ENCODE measurements around the gene OGFOD2.

The OGFOD2 gene

DNA sequence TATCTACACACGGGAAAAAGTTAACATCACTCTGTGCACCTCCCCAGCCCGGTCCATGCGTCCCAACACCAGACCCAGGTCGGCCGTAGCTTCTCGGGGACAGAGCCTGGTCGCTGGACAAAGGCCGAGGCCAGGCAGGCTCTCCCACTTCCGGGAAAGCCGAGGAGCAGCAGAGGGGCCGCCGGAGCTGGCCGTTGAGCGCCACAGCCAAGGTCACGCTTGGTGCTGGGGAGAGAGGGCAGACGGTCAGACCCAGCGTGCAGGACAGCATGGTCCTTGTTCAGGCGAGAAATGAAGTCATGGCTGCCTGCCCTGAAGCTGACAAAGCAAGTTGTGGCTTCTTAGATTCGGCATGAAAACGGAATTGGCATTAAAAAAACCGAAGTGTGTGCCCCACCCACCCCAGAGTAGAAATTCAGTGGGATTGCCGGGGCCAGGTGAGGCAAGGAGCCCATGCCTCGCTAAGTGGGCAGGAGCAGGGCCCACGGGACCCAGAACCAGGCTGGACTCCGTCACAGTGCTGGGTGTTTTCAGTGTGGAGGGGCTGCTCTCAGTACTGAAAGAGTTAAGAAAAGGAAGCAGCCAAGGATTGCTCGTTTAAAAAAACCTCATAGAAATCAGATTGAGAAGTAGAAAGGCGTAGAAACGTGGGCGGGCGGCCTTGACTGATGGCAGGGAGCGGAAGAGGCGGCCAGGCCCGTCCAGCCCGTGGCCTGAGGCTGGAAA is 9.7 kb downstream of the OGFOD2 start:
- no peak for DNase-seq
- in situ Hi-C loops (cut with HindIII; ENCODE audit: low pct_ligation_motif_present, low pct_unique_long_range_greater_than_20kb, low sequenced_read_pairs): no loop called here

DNA sequence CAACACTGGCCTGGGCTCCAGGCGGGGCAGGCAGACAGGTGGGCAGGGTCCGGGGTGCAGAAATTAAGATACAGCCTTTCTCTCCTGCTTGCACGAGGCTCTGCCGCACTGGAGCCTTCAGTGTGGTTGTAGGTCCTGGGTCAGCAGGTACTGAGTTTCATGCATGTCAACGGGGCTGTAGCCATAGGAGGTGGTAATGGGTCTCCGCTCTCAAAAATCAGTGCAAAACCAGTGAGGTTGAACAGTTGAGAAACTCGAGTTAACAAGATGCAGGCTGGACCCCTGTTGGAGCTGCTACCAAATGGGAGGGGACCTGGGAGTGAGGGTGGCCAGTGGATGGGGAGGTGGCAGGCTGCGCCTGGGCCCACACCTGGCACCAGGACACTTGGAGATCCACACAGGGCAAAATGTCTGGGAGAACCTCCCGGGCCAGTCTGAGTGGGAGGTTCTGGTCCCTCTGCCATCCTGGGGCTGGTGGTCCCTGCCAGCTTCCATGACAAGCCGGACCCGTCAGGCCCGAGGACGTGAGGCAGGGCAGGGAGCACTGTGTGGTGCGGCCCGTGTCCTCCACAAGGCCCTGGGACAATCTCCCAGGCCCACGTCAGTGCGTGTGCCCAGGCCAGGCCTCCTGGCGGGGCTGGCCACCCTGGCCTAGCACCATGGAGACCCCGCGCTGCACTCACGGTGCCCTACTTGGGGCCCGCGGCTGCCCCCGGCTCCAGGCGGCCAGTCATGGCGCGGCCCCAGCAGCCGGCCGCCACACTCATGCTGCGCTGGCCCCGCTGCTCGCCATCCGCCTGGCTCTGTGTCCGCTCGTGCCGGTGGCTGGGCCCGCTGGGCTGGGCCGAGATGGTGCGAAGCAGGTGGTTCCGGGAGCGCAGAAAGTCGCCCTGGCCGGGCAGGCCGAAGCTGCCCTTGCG is 10.6 kb downstream of the OGFOD2 start:
- in situ Hi-C loops (cut with HindIII; ENCODE audit: low pct_ligation_motif_present, low pct_unique_long_range_greater_than_20kb, low sequenced_read_pairs): no loop called here
- no peak for DNase-seq

GRCh38 chr12:122986258-122986871 is 11.3 kb downstream of the OGFOD2 start:
- DNase-seq: no peak
- in situ Hi-C loops (cut with HindIII; ENCODE audit: low pct_ligation_motif_present, low pct_unique_long_range_greater_than_20kb, low sequenced_read_pairs): no loop called here

GRCh38 chr12:122987086-122987951 is 12.3 kb downstream of the OGFOD2 start:
- no peak for DNase-seq
- in situ Hi-C loops (cut with HindIII; ENCODE audit: low pct_ligation_motif_present, low pct_unique_long_range_greater_than_20kb, low sequenced_read_pairs): no loop called here

DNA sequence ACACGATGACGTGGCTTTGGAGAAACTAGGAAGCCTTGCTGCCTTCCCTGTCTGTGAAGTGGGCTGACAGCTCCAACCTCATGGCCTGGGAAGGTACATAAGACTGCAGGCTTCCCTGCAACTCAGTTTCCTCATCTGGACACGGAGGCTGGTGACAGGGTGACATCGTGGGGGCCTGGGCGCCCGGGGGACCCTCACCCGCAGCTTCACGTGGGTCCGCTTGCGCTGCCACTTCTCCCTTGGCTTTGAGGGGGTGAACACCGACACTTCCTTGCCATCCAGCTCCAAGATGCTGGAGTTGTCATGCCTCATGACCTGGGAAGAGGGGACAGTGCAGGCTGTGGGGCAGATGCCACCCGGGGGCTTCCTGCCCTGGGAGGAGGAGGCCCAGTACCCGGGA is 13.0 kb downstream of the OGFOD2 start:
- DNase-seq: no peak
- in situ Hi-C loops (cut with HindIII; ENCODE audit: low pct_ligation_motif_present, low pct_unique_long_range_greater_than_20kb, low sequenced_read_pairs): no loop called here

- DNase-seq: no peak
- in situ Hi-C loops (cut with HindIII; ENCODE audit: low pct_ligation_motif_present, low pct_unique_long_range_greater_than_20kb, low sequenced_read_pairs): no loop called here
These were observed 13.7 kb downstream of the OGFOD2 start for GRCh38 chr12:122988612-122989212.

GRCh38 chr12:122989225-122989839 is 14.3 kb downstream of the OGFOD2 start:
- DNase-seq: no peak
- in situ Hi-C loops (cut with HindIII; ENCODE audit: low pct_ligation_motif_present, low pct_unique_long_range_greater_than_20kb, low sequenced_read_pairs): no loop called here

GRCh38 chr12:122989874-122990419 is 14.9 kb downstream of the OGFOD2 start:
- DNase-seq: no peak
- in situ Hi-C loops (cut with HindIII; ENCODE audit: low pct_ligation_motif_present, low pct_unique_long_range_greater_than_20kb, low sequenced_read_pairs): no loop called here

GRCh38 chr12:122990561-122990960 is 15.5 kb downstream of the OGFOD2 start:
- DNase-seq: no peak
- in situ Hi-C loops (cut with HindIII; ENCODE audit: low pct_ligation_motif_present, low pct_unique_long_range_greater_than_20kb, low sequenced_read_pairs): no loop called here

GRCh38 chr12:122990961-122991622 is 16.0 kb downstream of the OGFOD2 start:
- no peak for DNase-seq
- in situ Hi-C loops (cut with HindIII; ENCODE audit: low pct_ligation_motif_present, low pct_unique_long_range_greater_than_20kb, low sequenced_read_pairs): no loop called here

GRCh38 chr12:122991623-122992275 is 16.7 kb downstream of the OGFOD2 start:
- in situ Hi-C loops (cut with HindIII; ENCODE audit: low pct_ligation_motif_present, low pct_unique_long_range_greater_than_20kb, low sequenced_read_pairs): no loop called here
- no peak for DNase-seq

DNA sequence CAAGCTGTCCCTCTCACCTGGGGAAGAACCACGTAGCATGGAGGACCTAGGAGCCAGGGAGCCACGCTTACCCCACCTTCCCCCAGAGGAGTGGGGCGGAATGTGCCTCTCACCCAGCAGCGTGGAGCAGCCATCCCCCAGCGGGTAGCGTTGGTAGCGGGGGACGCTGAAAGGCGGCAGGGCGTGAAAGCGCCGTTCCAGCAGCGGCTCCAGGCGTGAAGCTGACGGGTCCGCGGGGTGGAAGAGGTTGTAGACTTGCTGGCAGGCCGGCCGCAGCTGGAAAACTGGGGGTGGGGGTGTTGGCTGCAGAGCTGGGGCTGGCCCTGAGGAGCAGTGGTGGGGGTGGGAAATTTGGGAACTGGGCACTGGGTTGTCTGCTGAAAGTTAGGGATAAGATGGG is 17.3 kb downstream of the OGFOD2 start:
- in situ Hi-C loops (cut with HindIII; ENCODE audit: low pct_ligation_motif_present, low pct_unique_long_range_greater_than_20kb, low sequenced_read_pairs): no loop called here
- DNase-seq: no peak

DNA sequence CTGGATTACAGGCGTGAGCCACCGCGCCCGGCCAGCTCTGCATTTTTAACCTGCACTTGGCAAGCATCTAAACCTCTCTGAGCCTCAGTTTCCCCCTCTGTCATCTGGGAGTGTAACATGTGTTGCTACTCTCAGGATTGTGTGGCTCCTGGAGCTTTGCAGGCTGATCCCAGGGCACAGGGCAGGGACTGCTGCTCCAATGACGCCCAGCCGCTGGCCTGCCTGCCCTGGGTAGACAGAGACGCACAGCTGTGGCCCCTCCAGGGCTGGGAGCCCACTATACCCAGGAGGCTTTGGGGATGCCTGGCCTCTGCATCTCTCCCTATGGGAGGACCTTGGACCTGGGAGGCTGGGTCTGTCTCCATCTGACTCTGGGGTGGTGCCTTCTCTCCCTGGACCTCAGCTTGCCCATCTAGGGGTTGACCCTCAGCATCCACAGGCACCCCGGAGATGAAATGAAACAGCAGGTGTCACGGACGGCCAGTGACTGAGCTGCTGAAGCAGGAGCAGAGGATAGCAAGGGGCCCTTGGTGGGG is 19.2 kb downstream of the OGFOD2 start:
- in situ Hi-C loops (cut with HindIII; ENCODE audit: low pct_ligation_motif_present, low pct_unique_long_range_greater_than_20kb, low sequenced_read_pairs): no loop called here
- DNase-seq: no peak

DNA sequence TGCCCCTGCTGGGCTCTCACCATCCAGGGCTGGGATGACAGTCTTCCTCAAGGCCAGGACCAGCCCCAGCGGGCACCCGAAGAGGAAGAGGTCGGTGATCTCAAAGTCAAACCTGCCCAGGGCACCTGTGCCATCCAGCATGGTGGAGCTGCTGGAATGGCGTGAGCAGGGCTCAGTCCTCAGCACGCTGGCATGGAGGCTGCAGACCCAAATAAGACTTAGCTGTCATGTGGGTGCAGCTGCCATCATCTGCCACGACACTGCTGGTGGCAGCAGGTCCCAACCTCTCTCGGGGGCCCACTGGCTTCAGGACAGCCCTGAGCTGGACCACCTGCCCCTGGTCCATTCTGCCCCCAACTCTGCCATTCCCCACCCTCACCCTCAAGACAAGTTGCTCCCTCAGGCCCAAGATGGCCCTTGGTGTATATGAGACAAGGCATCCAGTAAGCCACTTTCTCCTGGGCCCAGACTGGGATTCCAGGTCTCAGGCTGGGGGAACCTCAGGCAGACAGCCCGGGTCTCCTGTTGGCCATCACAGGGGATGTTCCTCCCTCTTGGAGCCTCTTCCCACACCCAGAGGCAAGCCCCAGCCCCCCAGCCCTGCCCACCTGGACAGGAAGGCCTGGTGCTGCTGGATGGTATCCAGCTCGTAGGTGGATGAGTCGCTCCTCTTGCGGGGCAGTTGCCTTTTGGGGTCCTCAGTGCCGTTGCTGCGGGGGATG is 19.9 kb downstream of the OGFOD2 start:
- in situ Hi-C loops (cut with HindIII; ENCODE audit: low pct_ligation_motif_present, low pct_unique_long_range_greater_than_20kb, low sequenced_read_pairs): no loop called here
- DNase-seq: no peak

DNA sequence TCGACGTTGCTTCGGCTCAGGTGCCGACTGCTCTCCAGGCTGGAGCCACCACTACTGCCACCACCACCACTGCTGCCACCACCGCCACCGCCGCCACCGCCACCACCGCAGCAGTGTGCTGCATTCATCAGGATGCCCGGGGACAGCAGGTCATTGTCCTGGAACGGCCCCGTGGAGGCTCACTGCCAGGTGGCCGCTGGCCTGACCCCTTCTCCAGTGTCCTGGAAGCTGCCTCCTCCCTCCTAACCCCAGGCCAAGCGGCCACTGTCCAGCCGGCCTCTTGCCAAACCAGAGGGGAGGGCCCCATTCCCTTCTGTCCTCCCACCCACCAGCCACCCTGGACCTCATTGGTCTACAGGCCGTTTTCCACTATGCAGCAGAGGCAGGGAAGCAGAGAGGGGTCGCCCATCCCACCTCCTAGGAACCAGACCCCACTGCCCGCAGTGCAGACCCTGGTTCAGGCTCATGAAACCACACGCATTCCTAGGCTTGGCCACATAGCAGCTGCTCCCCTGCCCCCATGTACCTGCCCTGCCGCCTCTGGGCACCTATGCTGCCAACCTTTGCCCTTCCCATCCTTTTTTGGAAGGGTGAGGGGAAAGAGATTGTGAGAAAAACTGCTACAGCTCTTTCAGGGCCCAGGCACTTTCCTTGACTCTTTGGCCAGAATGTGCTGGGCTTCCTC is 20.6 kb downstream of the OGFOD2 start:
- in situ Hi-C loops (cut with HindIII; ENCODE audit: low pct_ligation_motif_present, low pct_unique_long_range_greater_than_20kb, low sequenced_read_pairs): no loop called here
- DNase-seq: no peak

Data from ACHN (cell line).